HEK293 (cell line): ENCODE results near the gene APOB.

Experiments used
- CTCF ChIA-PET: fragments of 350-600 bp; formaldehyde crosslinking; extraction: SDS; loops from one replicate; lab custom pipeline; 2021; ENCODE audit warnings: antibody characterized with exemption; lab: Yijun Ruan, JAX
- POLR2A ChIA-PET: fragments of 300-600 bp; formaldehyde crosslinking; extraction: SDS; loops from one replicate; lab custom pipeline; 2020; ENCODE audit warnings: antibody characterized with exemption, inconsistent platforms; lab: Yijun Ruan, JAX
- H3K27ac ChIP-seq: fragments of 200-500 bp; sonication (Bioruptor generic); 2 replicates; pipeline ENCODE4 v1.5.1; 2014; ENCODE audit warnings: low read depth, low read length, control low read depth, inconsistent platforms; ENCODE audit errors: extremely low read depth
- H3K36me3 ChIP-seq, 2 experiments: fragments of 200-500 bp in 1 of 2; sonication (Bioruptor generic) in 1 of 2; 1 replicate in 1 of 2; 2 replicates in 1 of 2; pipeline ENCODE4 v1.5.1; 2014 to 2017; ENCODE audit warnings: inconsistent platforms in 2 of 2, low read length in 2 of 2; ENCODE audit not compliant: control insufficient read depth in 2 of 2, insufficient read depth in 1 of 2
- H3K4me1 ChIP-seq: fragments of 200-500 bp; sonication (Bioruptor generic); 2 replicates; pipeline ENCODE4 v1.5.1; 2014; ENCODE audit warnings: mild to moderate bottlenecking, low read length, inconsistent platforms; ENCODE audit not compliant: control insufficient read depth, insufficient read depth
- H3K4me3 ChIP-seq: 2 replicates; pipeline ENCODE4 v1.5.1; 2011; ENCODE audit warnings: low read depth, mild to moderate bottlenecking, control low read depth, low read length, moderate library complexity
- H3K9me3 ChIP-seq: fragments of 200-500 bp; sonication (Bioruptor generic); 2 replicates; pipeline ENCODE4 v1.5.1; 2014; ENCODE audit warnings: low read depth, low read length, inconsistent platforms; ENCODE audit not compliant: control insufficient read depth, insufficient read depth
- KLF1 ChIP-seq: fragments of 450-650 bp; formaldehyde crosslinking; IDR thresholded peaks from 2 replicates; pipeline ENCODE4 v1.5.1; 2016; ENCODE audit warnings: missing biosample characterization, missing genetic modification characterization
- TCF7L2 ChIP-seq: IDR thresholded peaks from 2 replicates; pipeline ENCODE4 v1.6.1; 2011; ENCODE audit warnings: low read depth, mild to moderate bottlenecking, inconsistent platforms, low read length, moderate library complexity, borderline replicate concordance
- ZBTB49 ChIP-seq: fragments of 450-650 bp; formaldehyde crosslinking; IDR thresholded peaks from 2 replicates; pipeline ENCODE4 v1.5.1; 2016; ENCODE audit warnings: missing biosample characterization, missing genetic modification characterization, low read depth
- ZFHX2 ChIP-seq: fragments of 450-650 bp; formaldehyde crosslinking; conservative IDR thresholded peaks from 2 replicates; pipeline ENCODE4 v1.5.1; 2016; ENCODE audit warnings: missing biosample characterization, missing genetic modification characterization
- ZIC2 ChIP-seq: fragments of 450-650 bp; formaldehyde crosslinking; IDR thresholded peaks from 2 replicates; pipeline ENCODE4 v1.5.1; 2016; ENCODE audit warnings: missing biosample characterization, missing genetic modification characterization
- ZNF133 ChIP-seq: fragments of 450-650 bp; formaldehyde crosslinking; IDR thresholded peaks from 2 replicates; pipeline ENCODE4 v1.5.1; 2016; ENCODE audit warnings: missing biosample characterization, missing genetic modification characterization
- ZNF138 ChIP-seq: fragments of 450-650 bp; formaldehyde crosslinking; IDR thresholded peaks from 2 replicates; pipeline ENCODE4 v1.5.1; 2016; ENCODE audit warnings: missing biosample characterization, missing genetic modification characterization, borderline replicate concordance
- ZNF18 ChIP-seq: fragments of 450-650 bp; formaldehyde crosslinking; IDR thresholded peaks from 2 replicates; pipeline ENCODE4 v1.5.1; 2016; ENCODE audit warnings: missing biosample characterization, missing genetic modification characterization
- ZNF2 ChIP-seq: fragments of 450-650 bp; formaldehyde crosslinking; IDR thresholded peaks from 2 replicates; pipeline ENCODE4 v1.5.1; 2016; ENCODE audit warnings: missing biosample characterization, missing genetic modification characterization
- ZNF214 ChIP-seq: fragments of 450-650 bp; formaldehyde crosslinking; IDR thresholded peaks from 2 replicates; pipeline ENCODE4 v1.5.1; 2017; ENCODE audit warnings: missing biosample characterization, mild to moderate bottlenecking, missing genetic modification characterization, borderline replicate concordance
- ZNF501 ChIP-seq: fragments of 450-650 bp; formaldehyde crosslinking; IDR thresholded peaks from 2 replicates; pipeline ENCODE4 v1.5.1; 2016; ENCODE audit warnings: missing biosample characterization, missing genetic modification characterization
- ZNF664 ChIP-seq: fragments of 450-650 bp; formaldehyde crosslinking; IDR thresholded peaks from 2 replicates; pipeline ENCODE4 v1.5.1; 2016; ENCODE audit warnings: missing biosample characterization, missing genetic modification characterization
- ZNF670 ChIP-seq: fragments of 450-650 bp; formaldehyde crosslinking; IDR thresholded peaks from 2 replicates; pipeline ENCODE4 v1.5.1; 2016; ENCODE audit warnings: missing biosample characterization, missing genetic modification characterization, low read depth
- ZNF707 ChIP-seq: fragments of 450-650 bp; formaldehyde crosslinking; IDR thresholded peaks from 2 replicates; pipeline ENCODE4 v1.5.1; 2016; ENCODE audit warnings: missing biosample characterization, missing genetic modification characterization
- ZNF747 ChIP-seq: fragments of 450-650 bp; formaldehyde crosslinking; IDR thresholded peaks from 2 replicates; pipeline ENCODE4 v1.5.1; 2016; ENCODE audit warnings: missing biosample characterization, missing genetic modification characterization
- ZSCAN16 ChIP-seq: fragments of 450-650 bp; formaldehyde crosslinking; IDR thresholded peaks from 2 replicates; pipeline ENCODE4 v1.5.1; 2016; ENCODE audit warnings: missing biosample characterization, missing genetic modification characterization
- TF ChIP-seq, protein P1 (sequence below): fragments of 450-650 bp; formaldehyde crosslinking; IDR thresholded peaks from 2 replicates; pipeline ENCODE4 v1.5.0; 2017; ENCODE audit warnings: missing biosample characterization, missing genetic modification characterization, borderline replicate concordance
- TF ChIP-seq, protein P2 (sequence below): fragments of 450-650 bp; formaldehyde crosslinking; IDR thresholded peaks from 2 replicates; pipeline ENCODE4 v1.5.1; 2016; ENCODE audit warnings: missing biosample characterization, missing genetic modification characterization
- TF ChIP-seq, protein P3 (sequence below): fragments of 450-650 bp; formaldehyde crosslinking; IDR thresholded peaks from 2 replicates; pipeline ENCODE4 v1.5.1; 2016; ENCODE audit warnings: missing biosample characterization, missing genetic modification characterization

Gene APOB

DNA sequence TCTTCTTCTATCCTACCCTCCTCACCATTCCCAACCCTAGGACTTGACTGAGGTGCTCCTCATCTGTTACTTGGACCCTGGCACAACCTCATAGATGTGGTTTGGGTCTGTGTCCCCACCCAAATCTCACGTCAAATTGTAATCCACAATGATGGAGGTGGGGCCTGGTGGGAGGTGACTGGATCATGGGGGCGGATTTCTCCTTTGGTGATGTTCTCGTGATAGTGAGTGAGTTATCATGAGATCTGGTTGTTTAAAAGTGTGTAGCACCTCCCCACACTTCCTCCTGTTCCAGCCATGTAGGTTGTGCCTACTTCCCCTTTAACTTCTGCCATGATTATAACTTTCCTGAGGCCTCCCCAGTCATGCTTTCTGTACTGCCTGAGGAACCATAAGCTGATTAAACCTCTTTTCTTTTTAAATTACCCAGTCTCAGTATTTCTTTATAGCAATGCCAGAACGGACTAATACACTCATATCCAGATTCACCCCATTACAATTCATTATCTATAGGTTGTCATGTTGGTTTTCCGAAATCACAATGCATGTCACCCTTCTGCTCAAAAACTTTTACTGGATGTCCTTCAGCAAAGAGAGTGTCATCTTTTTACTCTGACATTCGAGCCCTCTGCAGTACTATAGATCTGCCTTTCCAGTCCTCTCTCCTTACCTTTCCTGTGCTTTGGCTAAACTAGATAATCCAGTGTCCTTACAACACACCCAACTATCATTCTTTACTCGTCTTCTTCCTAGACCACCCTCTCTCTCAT is 45.7 kb downstream of the APOB start:
- Histone ChIP-seq H3K27ac (no peak overlapping the region), H3K9me3 (no peaks in the 10 kb centered on the region), H3K4me3 (no peak overlapping the region), H3K36me3 (no peaks in the 10 kb centered on the region), H3K4me1 (no peaks in the 10 kb centered on the region)
- POLR2A ChIA-PET = no interaction called here
- no peak for TF ChIP-seq ZNF2 (tag by site-specific recombination)
- no peak for TF ChIP-seq ZNF664 (tag by site-specific recombination)
- no peak for TF ChIP-seq ZNF133 (tag by site-specific recombination)
- TF ChIP-seq ZNF138 (tag by site-specific recombination) = no peak
- no peak for TF ChIP-seq TCF7L2
- TF ChIP-seq ZNF501 = no peak
- TF ChIP-seq ZNF670 (tag by site-specific recombination) = no peak
- TF ChIP-seq ZSCAN16 (tag by site-specific recombination) = no peak
- no peak for TF ChIP-seq ZFHX2 (tag by site-specific recombination)
- no peak for TF ChIP-seq ZNF707 (tag by site-specific recombination)
- no peak for TF ChIP-seq ZNF747 (tag by site-specific recombination)
- TF ChIP-seq, protein P1, sequence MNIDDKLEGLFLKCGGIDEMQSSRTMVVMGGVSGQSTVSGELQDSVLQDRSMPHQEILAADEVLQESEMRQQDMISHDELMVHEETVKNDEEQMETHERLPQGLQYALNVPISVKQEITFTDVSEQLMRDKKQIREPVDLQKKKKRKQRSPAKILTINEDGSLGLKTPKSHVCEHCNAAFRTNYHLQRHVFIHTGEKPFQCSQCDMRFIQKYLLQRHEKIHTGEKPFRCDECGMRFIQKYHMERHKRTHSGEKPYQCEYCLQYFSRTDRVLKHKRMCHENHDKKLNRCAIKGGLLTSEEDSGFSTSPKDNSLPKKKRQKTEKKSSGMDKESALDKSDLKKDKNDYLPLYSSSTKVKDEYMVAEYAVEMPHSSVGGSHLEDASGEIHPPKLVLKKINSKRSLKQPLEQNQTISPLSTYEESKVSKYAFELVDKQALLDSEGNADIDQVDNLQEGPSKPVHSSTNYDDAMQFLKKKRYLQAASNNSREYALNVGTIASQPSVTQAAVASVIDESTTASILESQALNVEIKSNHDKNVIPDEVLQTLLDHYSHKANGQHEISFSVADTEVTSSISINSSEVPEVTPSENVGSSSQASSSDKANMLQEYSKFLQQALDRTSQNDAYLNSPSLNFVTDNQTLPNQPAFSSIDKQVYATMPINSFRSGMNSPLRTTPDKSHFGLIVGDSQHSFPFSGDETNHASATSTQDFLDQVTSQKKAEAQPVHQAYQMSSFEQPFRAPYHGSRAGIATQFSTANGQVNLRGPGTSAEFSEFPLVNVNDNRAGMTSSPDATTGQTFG = no peak
- no peak for TF ChIP-seq ZNF214
- TF ChIP-seq, protein P2, sequence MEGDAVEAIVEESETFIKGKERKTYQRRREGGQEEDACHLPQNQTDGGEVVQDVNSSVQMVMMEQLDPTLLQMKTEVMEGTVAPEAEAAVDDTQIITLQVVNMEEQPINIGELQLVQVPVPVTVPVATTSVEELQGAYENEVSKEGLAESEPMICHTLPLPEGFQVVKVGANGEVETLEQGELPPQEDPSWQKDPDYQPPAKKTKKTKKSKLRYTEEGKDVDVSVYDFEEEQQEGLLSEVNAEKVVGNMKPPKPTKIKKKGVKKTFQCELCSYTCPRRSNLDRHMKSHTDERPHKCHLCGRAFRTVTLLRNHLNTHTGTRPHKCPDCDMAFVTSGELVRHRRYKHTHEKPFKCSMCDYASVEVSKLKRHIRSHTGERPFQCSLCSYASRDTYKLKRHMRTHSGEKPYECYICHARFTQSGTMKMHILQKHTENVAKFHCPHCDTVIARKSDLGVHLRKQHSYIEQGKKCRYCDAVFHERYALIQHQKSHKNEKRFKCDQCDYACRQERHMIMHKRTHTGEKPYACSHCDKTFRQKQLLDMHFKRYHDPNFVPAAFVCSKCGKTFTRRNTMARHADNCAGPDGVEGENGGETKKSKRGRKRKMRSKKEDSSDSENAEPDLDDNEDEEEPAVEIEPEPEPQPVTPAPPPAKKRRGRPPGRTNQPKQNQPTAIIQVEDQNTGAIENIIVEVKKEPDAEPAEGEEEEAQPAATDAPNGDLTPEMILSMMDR (tag by site-specific recombination) = no peak
- TF ChIP-seq ZBTB49 (tag by site-specific recombination) = no peak
- no peak for TF ChIP-seq ZIC2 (tag by site-specific recombination)
- TF ChIP-seq, protein P3, sequence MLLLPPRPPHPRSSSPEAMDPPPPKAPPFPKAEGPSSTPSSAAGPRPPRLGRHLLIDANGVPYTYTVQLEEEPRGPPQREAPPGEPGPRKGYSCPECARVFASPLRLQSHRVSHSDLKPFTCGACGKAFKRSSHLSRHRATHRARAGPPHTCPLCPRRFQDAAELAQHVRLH (tag by site-specific recombination) = no peak
- no peak for TF ChIP-seq ZNF18 (tag by site-specific recombination)
- no peak for TF ChIP-seq KLF1 (tag by site-specific recombination)
- CTCF ChIA-PET = interaction anchor here (0.6 to 1.3 kb wide), 2 partner anchors 217 to 329 kb away, joined by 4 to 5 read pairs; no protein-coding TSS in a partner anchor
